Frontal cortex (tissue), 4 donors: ENCODE data around the gene RBCK1. TPM values are rescaled to one million over a fixed set of nuclear protein-coding genes. Genes with fewer than 3 reads are reported as not detected.
"Not testable (repeated sequence)": the region's sequence is repeated elsewhere in the genome, so short reads cannot be mapped to it uniquely, and the experiment has no call there.

Experiments
- DNase-seq, 2 donors: peaks; one replicate each; pipeline ENCODE4 v3.0.0; 2012; ENCODE audit warnings: low spot score in 2 of 2
- FAIRE-seq: peaks from 2 replicates; lab custom pipeline; 2012; peaks lifted over from hg19 to GRCh38; lab: Jason Lieb, UNC
- total RNA-seq: library from RNA; depleted of rRNA; stranded (reverse); fragments of >200 nt; gene quantifications from one replicate; pipeline ENCODE4 v1.2.3, GENCODE V29; 2014
- donor health status: control.
- donor health status: control.
- donor health status: control.

Gene RBCK1
- 15.1 TPM for total RNA-seq

- FAIRE-seq = no peak
- peak; percentile 94 to 98 for DNase-seq
Observed at GRCh38 chr20:407953-408842, at the start of gene RBCK1. RBCK1 (plus strand) TSS chr20:408299; CDS start chr20:408758, 459 bp downstream.

DNA sequence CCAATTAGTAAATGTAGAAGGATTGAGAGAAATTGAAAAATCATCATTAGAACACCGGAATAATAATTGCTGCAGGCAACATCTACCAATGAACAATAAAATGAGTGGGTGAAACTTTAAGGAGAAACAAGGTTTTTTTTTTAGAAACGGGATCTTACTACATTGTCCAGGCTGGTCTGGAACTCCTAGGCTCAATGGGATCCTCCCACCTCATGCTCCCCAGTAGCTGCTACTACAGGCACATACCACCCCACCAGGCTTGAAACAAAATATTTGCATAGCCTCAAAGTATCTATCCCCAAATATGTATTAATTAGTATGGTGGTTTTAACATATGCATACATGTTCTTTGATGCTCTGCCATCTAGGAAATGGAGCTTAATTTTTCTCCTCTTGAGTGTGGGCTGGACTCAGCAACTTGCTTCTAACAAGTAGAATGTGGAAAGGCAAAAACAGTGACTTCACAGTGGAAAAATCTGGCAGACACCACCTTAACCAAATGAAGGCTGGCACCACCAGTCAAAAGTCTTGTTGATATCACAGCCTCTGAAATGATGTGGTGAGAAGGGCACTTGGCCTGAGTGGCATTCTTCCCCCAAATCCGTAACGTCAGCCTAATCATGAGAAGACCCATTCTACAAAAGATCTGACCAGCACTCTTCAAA is 49.1 kb upstream of the RBCK1 start:
- no peak for FAIRE-seq
- DNase-seq = no peak

- no peak for FAIRE-seq
- no peak for DNase-seq
Observed at GRCh38 chr20:361561-361960, 46.5 kb upstream of the RBCK1 start.

GRCh38 chr20:362271-363254 is 45.5 kb upstream of the RBCK1 start:
- no peak for FAIRE-seq
- DNase-seq = peak in 1 of 2 donors; percentile 40

DNA sequence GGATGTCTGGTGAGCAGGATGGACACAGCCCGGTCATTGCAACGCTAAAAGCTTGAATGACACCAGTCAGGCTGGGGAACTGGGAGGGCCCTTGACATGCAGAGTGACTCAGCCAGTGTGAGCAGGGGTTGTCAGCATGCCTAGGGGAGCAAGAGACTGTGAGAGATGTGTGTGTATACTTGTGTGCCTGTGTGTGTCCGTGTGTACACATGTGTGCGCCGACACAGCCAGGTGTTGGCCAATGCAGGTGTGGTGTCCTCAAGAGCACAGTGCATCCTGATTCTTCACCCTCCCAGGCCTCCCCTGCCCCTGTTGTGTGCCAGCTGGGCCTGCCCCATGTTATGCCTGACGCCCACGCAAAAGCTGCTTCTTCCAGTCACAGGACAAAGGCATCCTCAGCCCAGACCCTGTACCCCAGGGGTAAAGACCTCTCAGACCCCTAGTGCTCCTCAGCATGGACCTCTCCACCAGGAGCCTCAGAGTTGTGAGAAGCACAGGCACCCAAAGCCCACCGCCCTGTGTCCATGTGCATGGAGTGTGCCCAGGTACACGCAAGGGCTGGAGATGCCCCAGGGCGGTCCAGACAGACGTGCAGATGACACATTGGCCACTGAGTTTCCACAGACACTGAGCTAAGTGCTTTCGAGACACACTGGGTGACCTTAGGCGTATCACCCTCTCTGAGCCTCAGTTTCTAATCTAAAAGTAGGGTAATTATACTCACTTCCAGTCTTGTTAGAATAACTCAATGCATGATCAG is 44.6 kb upstream of the RBCK1 start:
- DNase-seq (no peak), FAIRE-seq (no peak)

DNA sequence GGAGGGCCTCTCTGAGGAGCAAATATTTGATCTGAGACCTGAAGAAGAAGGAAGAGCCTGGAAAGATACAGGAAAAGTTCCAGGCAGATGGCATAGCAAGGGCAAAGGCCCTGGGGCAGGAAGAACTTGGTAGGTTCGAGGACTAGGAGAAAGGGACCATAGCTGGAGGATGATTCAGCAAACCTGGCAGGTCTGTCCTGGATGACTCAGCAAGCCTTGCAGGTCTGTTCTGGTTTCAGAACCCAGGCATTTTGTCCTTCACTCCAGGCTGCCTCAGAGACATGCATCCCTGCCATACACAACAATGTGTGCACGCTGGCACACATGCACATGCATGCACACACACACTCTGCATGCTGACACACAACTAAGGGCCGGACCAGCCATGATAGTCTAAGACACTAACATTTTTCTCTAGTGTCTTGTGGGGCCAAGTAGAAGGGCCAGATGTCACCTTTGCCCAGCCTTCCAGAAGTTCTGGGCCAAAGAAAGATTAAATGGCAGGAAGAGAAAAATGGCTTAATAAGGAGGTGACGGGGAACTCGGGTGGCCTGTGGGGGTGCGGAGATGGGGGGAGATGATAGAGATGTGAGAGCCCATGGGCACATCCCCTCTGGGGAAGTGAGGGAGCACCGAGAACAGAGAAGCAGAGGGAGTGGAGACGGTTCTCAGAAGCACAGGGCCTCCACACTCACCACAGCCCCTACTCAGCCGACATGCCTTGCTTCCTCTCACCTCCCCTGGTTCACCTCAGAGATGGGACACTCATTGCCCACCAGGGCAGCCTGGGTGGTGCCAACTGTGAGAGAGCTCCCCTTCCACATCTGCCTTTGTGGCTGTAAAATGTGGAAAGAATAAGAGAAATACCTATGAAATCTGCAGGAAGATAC is 42.9 kb upstream of the RBCK1 start:
- DNase-seq (no peak), FAIRE-seq (no peak)

DNA sequence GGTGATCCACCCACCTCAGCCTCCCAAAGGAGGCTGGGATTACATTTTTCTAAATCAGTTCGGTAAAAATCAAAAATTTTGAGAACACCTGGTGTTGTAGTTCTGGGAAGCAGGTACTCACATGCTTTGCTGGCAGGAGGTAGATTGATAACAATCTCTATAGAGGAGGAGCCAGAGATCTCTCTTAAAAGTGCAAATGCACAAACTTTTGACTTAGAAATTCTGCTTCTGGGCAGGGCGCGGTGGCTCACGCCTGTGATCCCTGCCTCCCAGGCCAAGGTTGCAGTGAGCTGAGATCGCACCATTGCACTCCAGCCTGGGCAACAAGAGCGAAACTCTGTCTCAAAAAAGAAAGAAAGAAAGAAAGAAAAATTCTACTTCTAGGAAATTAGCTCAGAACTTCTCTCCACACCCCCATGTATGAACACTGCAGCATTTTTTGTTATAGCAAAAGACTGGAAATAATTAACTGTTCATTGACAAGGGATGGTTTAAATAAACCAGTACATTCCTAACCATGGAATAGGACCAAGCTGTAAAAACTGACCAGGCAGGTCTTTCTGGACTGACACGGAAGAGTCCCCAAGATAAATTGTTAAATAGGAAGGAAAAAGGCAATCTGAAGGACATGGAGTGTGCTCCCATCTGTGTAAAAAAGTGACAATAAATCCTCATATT is 41.9 kb upstream of the RBCK1 start:
- DNase-seq = no peak
- no peak for FAIRE-seq

- DNase-seq (no peak), FAIRE-seq (no peak)
Observed at GRCh38 chr20:366719-367485, 41.2 kb upstream of the RBCK1 start.

DNA sequence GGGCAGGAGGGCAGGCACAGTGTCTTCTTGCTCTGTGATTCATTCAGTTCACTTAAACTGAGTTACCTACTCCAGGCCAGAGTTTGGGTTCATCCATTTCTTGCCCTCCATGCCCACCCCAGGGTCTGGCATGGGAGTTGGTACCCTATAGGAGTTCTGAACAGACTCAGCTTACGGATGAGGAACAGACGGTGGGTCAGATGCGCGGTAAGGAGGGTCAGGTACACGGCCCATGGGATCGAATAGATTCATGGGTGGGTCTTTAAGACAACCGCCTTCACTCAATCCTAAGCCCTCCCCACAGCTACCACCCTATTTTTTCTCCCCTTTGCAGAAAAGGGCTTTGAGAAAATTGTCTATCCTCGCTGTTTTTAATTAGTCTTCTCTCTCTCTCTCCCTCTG is 40.6 kb upstream of the RBCK1 start:
- DNase-seq = no peak
- FAIRE-seq = no peak

DNA sequence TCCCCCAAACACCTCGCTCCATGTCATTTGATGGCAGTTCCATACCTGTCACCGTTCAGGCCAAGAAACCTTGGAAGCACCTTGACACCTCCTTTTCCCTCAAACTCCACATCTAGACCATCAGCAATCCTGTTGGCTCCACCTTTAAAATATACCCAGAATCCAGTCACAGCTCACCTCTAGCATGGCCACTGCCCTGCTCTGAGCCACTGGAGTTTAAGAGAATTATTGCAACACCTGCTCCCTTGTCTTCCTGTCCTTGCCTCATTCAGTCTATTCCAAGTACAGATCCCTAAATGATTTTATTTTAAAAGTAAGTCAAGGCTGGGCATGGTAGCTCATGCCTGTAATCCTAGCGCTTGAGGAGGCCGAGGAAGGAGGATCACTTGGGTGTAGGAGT is 39.2 kb upstream of the RBCK1 start:
- FAIRE-seq = no peak

GRCh38 chr20:370151-370600 is 37.9 kb upstream of the RBCK1 start:
- no peak for FAIRE-seq
- no peak for DNase-seq

More for the DNA sequence above, 39.2 kb upstream of the RBCK1 start:
- no peak for DNase-seq

DNA sequence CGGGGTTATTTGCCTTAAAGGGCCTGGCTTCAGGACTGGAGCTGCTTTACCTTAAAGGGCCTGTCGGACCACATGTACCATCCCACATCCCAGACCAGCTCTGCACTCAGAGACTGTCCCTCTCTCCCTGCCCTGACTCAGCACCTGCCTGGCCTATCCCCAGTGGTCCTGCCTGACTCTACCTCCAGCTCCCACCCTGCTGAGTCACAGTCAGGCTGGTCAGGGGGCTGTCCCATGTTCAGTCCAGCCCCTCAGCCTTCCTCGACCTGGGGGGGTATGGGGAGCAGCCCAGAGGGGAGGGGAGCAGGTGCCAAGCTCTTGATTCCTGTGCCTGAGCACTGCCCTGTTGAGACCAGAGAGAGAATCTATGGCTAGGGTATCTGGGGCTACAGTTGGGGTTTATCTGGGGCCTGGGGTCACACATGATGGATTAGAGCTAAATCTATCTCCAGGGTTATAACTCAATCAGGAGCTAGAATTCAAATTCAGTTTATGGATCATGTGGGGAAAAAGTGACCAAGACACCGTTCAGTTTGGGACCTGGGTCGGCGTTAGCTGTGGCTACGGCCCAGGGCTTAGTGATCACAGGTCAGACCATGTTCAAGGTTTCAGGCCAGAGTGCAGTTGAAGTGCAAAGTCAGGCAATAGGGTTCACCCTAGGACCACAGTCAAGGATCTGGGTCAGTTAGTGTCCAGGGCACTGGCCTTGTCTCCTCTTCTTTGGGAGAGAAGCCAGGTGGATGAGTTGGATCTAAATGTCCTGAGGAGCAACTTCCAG is 36.9 kb upstream of the RBCK1 start:
- FAIRE-seq (no peak), DNase-seq (no peak)

- DNase-seq = no peak
- FAIRE-seq = no peak
Observed at GRCh38 chr20:371755-372542, 36.1 kb upstream of the RBCK1 start.

- not testable (repeated sequence) for DNase-seq, FAIRE-seq
Observed at GRCh38 chr20:372543-373082, 35.5 kb upstream of the RBCK1 start.
